ENCODE results near the gene SMAD6.

SMAD6 gene

GRCh38 chr15:66758844-66759243 is 56.8 kb downstream of the SMAD6 start:
- H3K27ac ChIP-seq, result no peak overlapping the region
- no peak for TF ChIP-seq CTCF (IDR thresholded peaks at IDR 0.05)
- H3K27me3 ChIP-seq (ENCODE audit: control insufficient read depth, insufficient read depth, low read length), result no peaks in the 10 kb centered on the region
- H3K4me3 ChIP-seq (ENCODE audit: low read depth, low read length), result no peak overlapping the region
- H3K9ac ChIP-seq, result no peak overlapping the region
- H3K36me3 ChIP-seq (ENCODE audit: control insufficient read depth, insufficient read depth, low read length), result no peaks in the 10 kb centered on the region
- no peaks in the 10 kb centered on the region for H3K4me1 ChIP-seq
- no peak overlapping the region for H2AFZ ChIP-seq
- no peak overlapping the region for H3K4me2 ChIP-seq (ENCODE audit: low read length)
- H3K79me2 ChIP-seq, result no peaks in the 10 kb centered on the region
- H3K9me3 ChIP-seq (ENCODE audit: control insufficient read depth, low read length), result no peaks in the 10 kb centered on the region

GRCh38 chr15:66760097-66760967 is 58.3 kb downstream of the SMAD6 start:
- H2AFZ ChIP-seq, result no peak overlapping the region
- no peak overlapping the region for H3K4me3 ChIP-seq (ENCODE audit: low read depth, low read length)
- no peak for TF ChIP-seq CTCF (IDR thresholded peaks at IDR 0.05)
- no peaks in the 10 kb centered on the region for H3K79me2 ChIP-seq
- H3K4me1 ChIP-seq, result no peaks in the 10 kb centered on the region
- H3K27me3 ChIP-seq (ENCODE audit: control insufficient read depth, insufficient read depth, low read length), result no peaks in the 10 kb centered on the region
- H3K36me3 ChIP-seq (ENCODE audit: control insufficient read depth, insufficient read depth, low read length), result no peaks in the 10 kb centered on the region
- H3K9me3 ChIP-seq (ENCODE audit: control insufficient read depth, low read length), result no peaks in the 10 kb centered on the region
- no peak overlapping the region for H3K4me2 ChIP-seq (ENCODE audit: low read length)
- H3K27ac ChIP-seq, result peak overlapping the region; percentile 70
- H3K9ac ChIP-seq, result no peak overlapping the region

GRCh38 chr15:66760968-66761725 is 59.1 kb downstream of the SMAD6 start:
- Histone ChIP-seq H3K79me2 (no peaks in the 10 kb centered on the region), H3K27me3 (ENCODE audit: control insufficient read depth, insufficient read depth, low read length) (no peaks in the 10 kb centered on the region), H2AFZ (no peak overlapping the region), H3K27ac (peak overlapping the region; percentile 70), H3K36me3 (ENCODE audit: control insufficient read depth, insufficient read depth, low read length) (no peaks in the 10 kb centered on the region), H3K4me3 (ENCODE audit: low read depth, low read length) (no peak overlapping the region), H3K9me3 (ENCODE audit: control insufficient read depth, low read length) (no peaks in the 10 kb centered on the region), H3K4me2 (ENCODE audit: low read length) (no peak overlapping the region), H3K4me1 (no peaks in the 10 kb centered on the region), H3K9ac (no peak overlapping the region)
- TF ChIP-seq CTCF (IDR thresholded peaks at IDR 0.05), result no peak

GRCh38 chr15:66761726-66762595 is 59.9 kb downstream of the SMAD6 start:
- Histone ChIP-seq H3K9ac (no peak overlapping the region), H3K4me1 (no peaks in the 10 kb centered on the region), H3K79me2 (no peaks in the 10 kb centered on the region), H3K27ac (peak overlapping the region; percentile 54), H3K4me2 (ENCODE audit: low read length) (no peak overlapping the region), H3K9me3 (ENCODE audit: control insufficient read depth, low read length) (no peaks in the 10 kb centered on the region), H3K36me3 (ENCODE audit: control insufficient read depth, insufficient read depth, low read length) (no peaks in the 10 kb centered on the region), H2AFZ (no peak overlapping the region), H3K4me3 (ENCODE audit: low read depth, low read length) (no peak overlapping the region), H3K27me3 (ENCODE audit: control insufficient read depth, insufficient read depth, low read length) (no peaks in the 10 kb centered on the region)
- no peak for TF ChIP-seq CTCF (IDR thresholded peaks at IDR 0.05)
